CD14-positive monocyte (primary cell): ENCODE results near the gene TMEM141. TPM values are rescaled to one million over a fixed set of nuclear protein-coding genes. Genes with fewer than 3 reads are reported as not detected.

Experiments
- DNase-seq, 3 donors: peaks; one replicate each; pipeline ENCODE4 v3.0.0-alpha.2; 2011 to 2022
- H2AFZ ChIP-seq: 2 replicates; pipeline ENCODE4 v1.6.0; 2012; ENCODE audit warnings: mild to moderate bottlenecking, low read depth, low read length, inconsistent platforms; ENCODE audit not compliant: insufficient read depth, poor library complexity, severe bottlenecking
- H3K27ac ChIP-seq, 2 donors: 1 replicate in 1 of 2; 2 replicates in 1 of 2; pipeline ENCODE4 v1.5.1; 2012 to 2013; ENCODE audit warnings: low read length in 2 of 2, control low read depth in 1 of 2, inconsistent platforms in 1 of 2, low read depth in 1 of 2, mild to moderate bottlenecking in 1 of 2
- H3K27me3 ChIP-seq, 2 donors: one replicate each; pipeline versions ENCODE4 v1.6.0 to v1.6.1; 2011 to 2013; ENCODE audit warnings: low read length in 2 of 2; ENCODE audit not compliant: control insufficient read depth in 2 of 2, insufficient read depth in 2 of 2
- H3K36me3 ChIP-seq, 2 donors: replicated peaks in 1 of 2; 1 replicate in 1 of 2; 2 replicates in 1 of 2; pipeline versions ENCODE4 v1.5.1 to v1.6.1; 2012 to 2013; ENCODE audit warnings: low read length in 2 of 2, control low read depth in 1 of 2, inconsistent platforms in 1 of 2, mild to moderate bottlenecking in 1 of 2; ENCODE audit not compliant: insufficient read depth in 2 of 2, control insufficient read depth in 1 of 2
- H3K4me1 ChIP-seq, 2 donors: 1 replicate in 1 of 2; 2 replicates in 1 of 2; pipeline versions ENCODE4 v1.5.1 to v1.6.1; 2012 to 2013; ENCODE audit warnings: low read length in 2 of 2, control low read depth in 1 of 2, inconsistent platforms in 1 of 2, mild to moderate bottlenecking in 1 of 2, moderate library complexity in 1 of 2; ENCODE audit not compliant: insufficient read depth in 2 of 2, control insufficient read depth in 1 of 2
- H3K4me2 ChIP-seq: replicated peaks from 2 replicates; pipeline ENCODE3; 2012; ENCODE audit warnings: low read length, moderate library complexity, mild to moderate bottlenecking; ENCODE audit not compliant: poor library complexity, severe bottlenecking; ENCODE audit errors: extremely low read depth
- H3K4me3 ChIP-seq, 3 experiments: fragments of 200-600 bp in 1 of 3; sonication (generic) in 1 of 3; replicated peaks in 1 of 3; 1 replicate in 2 of 3; 2 replicates in 1 of 3; pipeline ENCODE4 v1.5.1; 2011 to 2013; ENCODE audit warnings: low read length in 3 of 3, mild to moderate bottlenecking in 3 of 3, control low read depth in 2 of 3, low read depth in 2 of 3, inconsistent platforms in 1 of 3, moderate library complexity in 1 of 3
- H3K79me2 ChIP-seq: 2 replicates; pipeline ENCODE4 v1.6.0; 2012; ENCODE audit warnings: mild to moderate bottlenecking, control low read depth, inconsistent platforms, low read length, moderate library complexity; ENCODE audit not compliant: insufficient read depth
- H3K9ac ChIP-seq: 2 replicates; pipeline ENCODE4 v1.6.0; 2017; ENCODE audit warnings: low read length, mild to moderate bottlenecking; ENCODE audit not compliant: insufficient read depth, poor library complexity, severe bottlenecking
- H3K9me3 ChIP-seq, 2 donors: replicated peaks in 1 of 2; 1 replicate in 1 of 2; 2 replicates in 1 of 2; pipeline versions ENCODE4 v1.5.1 to v1.6.1; 2012 to 2013; ENCODE audit warnings: low read length in 2 of 2, control low read depth in 1 of 2; ENCODE audit not compliant: control insufficient read depth in 1 of 2, insufficient read depth in 1 of 2
- H4K20me1 ChIP-seq: 2 replicates; pipeline ENCODE4 v1.6.0; 2012; ENCODE audit warnings: mild to moderate bottlenecking, low read length, control low read depth, moderate library complexity; ENCODE audit not compliant: insufficient read depth
- H3K27ac Mint-ChIP-seq, 7 donors: one replicate each; pipeline ENCODE4 v1.8.0; 2020; ENCODE audit warnings: mild to moderate bottlenecking in 7 of 7, mixed read lengths in 7 of 7, moderate library complexity in 6 of 7, inconsistent platforms in 2 of 7
- H3K27me3 Mint-ChIP-seq, 3 donors: one replicate each; pipeline ENCODE4 v1.8.0; 2021 to 2022; ENCODE audit warnings: low read depth in 3 of 3, mild to moderate bottlenecking in 3 of 3, mixed read lengths in 3 of 3, moderate library complexity in 3 of 3, inconsistent platforms in 1 of 3
- H3K36me3 Mint-ChIP-seq, 2 donors: one replicate each; pipeline ENCODE4 v1.8.0; 2020; ENCODE audit warnings: mixed read lengths in 2 of 2, inconsistent platforms in 1 of 2, mild to moderate bottlenecking in 1 of 2
- H3K4me1 Mint-ChIP-seq: one replicate; pipeline ENCODE4 v1.8.0; 2020; ENCODE audit warnings: mild to moderate bottlenecking, mixed read lengths
- H3K4me3 Mint-ChIP-seq, 2 donors: one replicate each; pipeline ENCODE4 v1.8.0; 2020; ENCODE audit warnings: mild to moderate bottlenecking in 2 of 2, mixed read lengths in 2 of 2, moderate library complexity in 1 of 2
- H3K9me3 Mint-ChIP-seq, 7 donors: one replicate each; pipeline ENCODE4 v1.8.0; 2020 to 2022; ENCODE audit warnings: mixed read lengths in 7 of 7, mild to moderate bottlenecking in 6 of 7, moderate library complexity in 6 of 7, inconsistent platforms in 2 of 7
- CTCF ChIP-seq: fragments of 200-600 bp; IDR thresholded peaks from one replicate; pipeline ENCODE4 v1.8.0; 2022; ENCODE audit warnings: antibody characterized with exemption, mild to moderate bottlenecking
- WGBS: methylation state at CpG from one replicate; pipeline ENCODE4 v1.1.5; 2013; ENCODE audit warnings: missing lambda C conversion rate; ENCODE audit not compliant: insufficient coverage; 5-methylcytosine and 5-hydroxymethylcytosine counted together
- intact Hi-C, 2 donors: fragments of 100-400 bp; cut with micrococcal nuclease; formaldehyde crosslinking; loops; one replicate each; pipeline versions ENCODE4 v1.15.0 to v1.15.1; 2023
- polyA plus RNA-seq, 3 donors: library from polyadenylated mRNA; depleted of rRNA in 1 of 3; unstranded in 2 of 3; stranded (reverse) in 1 of 3; fragments of 300-500 nt in 2 of 3; fragments of >200 nt in 1 of 3; fragmentation: Illumina TruSeq in 2 of 3; gene quantifications; 1 replicate in 2 of 3; 2 replicates in 1 of 3; pipeline ENCODE4 v1.2.3, GENCODE V29; 2012 to 2021

The TMEM141 gene
- polyA plus RNA-seq, 3 donors: 33.1 to 47.2 (median 39.2) TPM

DNA sequence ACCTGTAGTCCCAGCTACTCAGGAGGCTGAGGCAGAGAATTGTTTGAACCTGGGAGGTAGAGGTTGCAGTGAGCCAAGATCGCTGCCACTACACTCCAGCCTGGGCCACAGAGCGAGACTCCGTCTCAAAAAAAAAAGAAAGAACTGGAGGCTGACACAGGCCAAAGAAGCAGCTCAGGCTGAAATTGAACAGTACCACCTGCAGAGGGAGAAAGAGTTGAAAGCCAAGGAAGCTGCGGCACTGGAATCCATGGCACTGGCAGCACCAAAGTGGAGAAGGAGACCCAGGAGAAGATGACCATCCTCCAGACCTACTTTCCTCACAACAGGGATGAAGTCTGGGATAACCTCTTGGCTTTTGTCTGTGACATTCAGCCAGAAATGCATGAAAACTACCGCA lies 11.3 kb upstream of the TMEM141 start:
- H3K4me3 Mint-ChIP-seq: no peak overlapping the region
- Histone ChIP-seq H3K9me3 (no peaks in the 10 kb centered on the region), H3K27me3 (no peaks in the 10 kb centered on the region), H3K4me2 (no peak overlapping the region), H4K20me1 (no peaks in the 10 kb centered on the region), H3K4me3 (no peak overlapping the region), H3K9ac (no peak overlapping the region), H2AFZ (no peak overlapping the region), H3K27ac (no peak overlapping the region), H3K4me1 (no peaks in the 10 kb centered on the region), H3K36me3 (no peaks in the 10 kb centered on the region), H3K79me2 (no peaks in the 10 kb centered on the region)
- intact Hi-C loops: loop anchor here in 1 of 2 donors (10.0 kb wide), 1 partner anchor 285 kb away; no protein-coding TSS in a partner anchor
- H3K27ac Mint-ChIP-seq: no peak overlapping the region
- H3K36me3 Mint-ChIP-seq: no peaks in the 10 kb centered on the region
- H3K4me1 Mint-ChIP-seq: no peaks in the 10 kb centered on the region
- no peak for TF ChIP-seq CTCF
- 74% methylated on average over 4 of the region's 5 CpGs for WGBS
- H3K27me3 Mint-ChIP-seq: peaks cover 6 to 20% (median 11%) of the 10 kb centered on the region in 3 donors
- DNase-seq: no peak
- no peaks in the 10 kb centered on the region for H3K9me3 Mint-ChIP-seq

- H3K4me2 ChIP-seq: no peak overlapping the region
- no CpG with 5 or more reads among the region's 3 CpGs for WGBS
- H3K36me3 ChIP-seq: no peaks in the 10 kb centered on the region
- no peaks in the 10 kb centered on the region for H3K9me3 ChIP-seq
- Mint-ChIP-seq H3K4me1 (peaks cover under 1% of the 10 kb centered on the region), H3K4me3 (no peak overlapping the region), H3K27me3 (peaks cover 6 to 20% (median 9%) of the 10 kb centered on the region in 3 donors), H3K27ac (no peak overlapping the region), H3K9me3 (no peaks in the 10 kb centered on the region), H3K36me3 (no peaks in the 10 kb centered on the region)
- no peaks in the 10 kb centered on the region for H3K4me1 ChIP-seq
- H3K27me3 ChIP-seq: no peaks in the 10 kb centered on the region
- H4K20me1 ChIP-seq: no peaks in the 10 kb centered on the region
- H3K9ac ChIP-seq: no peak overlapping the region
- no peak for DNase-seq
- no peak for TF ChIP-seq CTCF
- H3K4me3 ChIP-seq: no peak overlapping the region
- no peak overlapping the region for H3K27ac ChIP-seq
- H2AFZ ChIP-seq: no peak overlapping the region
- intact Hi-C loops: loop anchor here in 1 of 2 donors (10.0 kb wide), 1 partner anchor 282 kb away; no protein-coding TSS in a partner anchor
- no peaks in the 10 kb centered on the region for H3K79me2 ChIP-seq
Measured at GRCh38 chr9:136782452-136782851, 8.7 kb upstream of the TMEM141 start.
